Measurements from ENCODE around the gene RAP1GAP2. TPM values are rescaled to one million over a fixed set of nuclear protein-coding genes. Genes with fewer than 3 reads are reported as not detected.
A peak's percentile ranks its signal among the peaks of the same experiment; 100 is the strongest.
"Not testable (repeated sequence)": the region's sequence is repeated elsewhere in the genome, so short reads cannot be mapped to it uniquely, and the experiment has no call there.

RAP1GAP2 gene
- total RNA-seq, 4 donors from 2014 or later: 7.4 to 13.1 (median 10.7) TPM

DNA sequence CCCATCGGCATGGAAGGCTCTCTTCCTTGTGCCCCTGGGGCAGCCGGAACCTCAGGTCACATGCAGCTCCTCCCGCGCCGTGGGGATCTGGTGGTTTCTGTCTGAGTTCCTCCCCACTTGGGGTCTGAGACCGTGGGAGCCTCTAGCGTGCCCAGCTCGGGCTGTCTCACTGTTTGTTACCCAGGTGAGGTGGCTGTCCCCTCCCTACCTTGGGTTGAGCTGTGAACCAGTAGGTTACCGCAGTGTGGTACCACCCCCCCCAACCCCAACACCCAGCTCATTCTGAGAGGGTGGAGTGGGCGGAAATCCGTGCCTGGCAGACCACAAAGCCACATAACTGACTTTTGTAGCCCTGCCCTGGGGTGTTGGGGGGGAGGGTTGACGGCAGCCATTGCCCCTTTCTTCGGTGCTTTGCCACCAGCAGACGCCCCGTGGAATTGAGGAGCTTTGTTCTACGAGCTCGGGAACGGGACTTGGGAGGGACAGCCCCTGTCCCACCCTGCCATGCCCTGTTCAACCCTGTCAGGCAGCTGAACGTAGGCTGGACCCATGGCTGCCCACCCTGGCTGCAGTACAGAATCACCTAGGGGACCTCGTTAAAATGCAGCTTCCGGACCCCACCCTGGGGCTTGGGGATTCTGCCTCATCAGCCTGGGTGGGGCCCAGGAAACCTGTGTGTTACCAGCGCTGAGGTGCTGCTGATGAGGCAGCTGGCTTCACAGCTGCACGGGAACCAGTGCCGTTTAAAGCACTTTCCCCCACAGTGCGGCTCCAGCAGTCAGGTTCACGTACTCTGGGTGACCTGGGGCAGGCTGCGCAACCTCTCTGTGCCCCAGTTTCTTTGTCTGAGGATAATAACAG, 18.5 kb downstream of the RAP1GAP2 start:
- peak overlapping the region in 3 of 4 donors; percentile 1 to 17 (median 14) for H3K4me3 ChIP-seq
- no peaks in the 10 kb centered on the region for H3K9me3 ChIP-seq
- intact Hi-C loops (cut with DNase I): no loop called here
- no peak overlapping the region for H3K27ac ChIP-seq (replicated peaks in 1 of 4)
- no peak for DNase-seq (ENCODE audit: extremely low spot score)
- no peak for TF ChIP-seq POLR2AphosphoS5 (IDR thresholded peaks at IDR 0.05)
- no peak for TF ChIP-seq CTCF (IDR thresholded peaks at IDR 0.05)
- no peak for TF ChIP-seq EP300 (IDR thresholded peaks at IDR 0.05)
- H3K4me1 ChIP-seq: peaks cover 0 to 6% (median 0%) of the 10 kb centered on the region in 4 donors
- WGBS: 47% methylated on average over 13 of the region's 27 CpGs
- H3K27me3 ChIP-seq: peaks cover 0 to 16% (median 0%) of the 10 kb centered on the region in 4 donors
- no peaks in the 10 kb centered on the region for H3K36me3 ChIP-seq

- peaks cover 0 to 22% (median 0%) of the 10 kb centered on the region in 4 donors for H3K27me3 ChIP-seq
- no peak overlapping the region for H3K27ac ChIP-seq (replicated peaks in 1 of 4)
- no peak for TF ChIP-seq POLR2AphosphoS5 (IDR thresholded peaks at IDR 0.05)
- TF ChIP-seq POLR2A (IDR thresholded peaks at IDR 0.05; ENCODE audit: low read depth): no peak
- TF ChIP-seq EP300 (IDR thresholded peaks at IDR 0.05): no peak
- TF ChIP-seq CTCF (IDR thresholded peaks at IDR 0.05): no peak
- H3K9me3 ChIP-seq: no peaks in the 10 kb centered on the region
- H3K4me3 ChIP-seq: no peak overlapping the region
- DNase-seq (ENCODE audit: extremely low spot score): no peak
- peaks cover 0 to 6% (median 0%) of the 10 kb centered on the region in 4 donors for H3K4me1 ChIP-seq
- no peaks in the 10 kb centered on the region for H3K36me3 ChIP-seq
- WGBS: 71% methylated on average over 17 of the region's 17 CpGs
- intact Hi-C loops (cut with DNase I): no loop called here
Observed at GRCh38 chr17:2815781-2816185, 19.5 kb downstream of the RAP1GAP2 start.

DNA sequence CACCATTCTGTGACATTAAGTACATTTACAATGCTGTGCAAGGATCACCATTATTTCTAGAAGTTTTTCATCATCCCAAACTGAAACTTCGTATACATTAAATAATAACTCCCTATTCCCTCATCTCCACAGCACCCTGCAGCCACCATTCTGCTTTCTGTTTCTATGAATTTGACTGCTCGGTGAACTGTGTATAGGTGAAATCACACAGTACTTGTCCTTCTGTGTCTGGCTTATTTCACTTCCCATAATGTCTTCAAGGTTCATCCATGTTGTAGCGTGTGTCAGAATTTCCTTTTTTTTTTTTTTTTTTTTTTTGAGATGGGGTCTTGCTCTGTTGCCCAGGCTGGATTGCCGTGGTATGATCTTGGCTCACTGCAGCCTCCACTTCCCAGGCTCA, 20.4 kb downstream of the RAP1GAP2 start:
- intact Hi-C loops (cut with DNase I): no loop called here
- Histone ChIP-seq H3K27ac (replicated peaks in 1 of 4) (no peak overlapping the region), H3K4me1 (peaks cover 0 to 6% (median 0%) of the 10 kb centered on the region in 4 donors), H3K27me3 (peaks cover 0 to 22% (median 0%) of the 10 kb centered on the region in 4 donors), H3K4me3 (no peak overlapping the region), H3K9me3 (no peaks in the 10 kb centered on the region), H3K36me3 (no peaks in the 10 kb centered on the region)
- no peak for TF ChIP-seq EP300 (IDR thresholded peaks at IDR 0.05)
- TF ChIP-seq POLR2AphosphoS5 (IDR thresholded peaks at IDR 0.05): no peak
- no CpG with 5 or more reads among the region's 4 CpGs for WGBS
- DNase-seq (ENCODE audit: extremely low spot score): no peak

DNA sequence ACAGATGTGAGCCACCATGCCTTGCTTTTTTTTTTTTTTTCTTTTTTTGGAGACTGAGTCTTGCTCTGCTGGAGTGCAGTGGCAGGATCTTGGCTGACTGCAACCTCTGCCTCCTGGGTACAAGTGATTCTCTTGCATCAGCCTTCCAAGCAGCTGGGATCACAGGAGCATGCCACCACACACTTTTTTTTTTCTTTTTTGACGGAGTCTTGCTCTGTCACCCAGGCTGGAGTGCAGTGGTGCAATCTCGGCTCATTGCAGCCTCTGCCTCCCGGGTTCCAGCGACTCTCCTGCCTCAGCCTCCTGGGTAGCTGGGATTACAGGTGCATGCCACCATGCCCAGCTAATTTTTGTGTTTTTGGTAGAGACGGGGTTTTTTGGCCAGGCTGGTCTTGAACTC, 23.1 kb downstream of the RAP1GAP2 start:
- 82% methylated on average over 5 of the region's 5 CpGs for WGBS
- H3K27me3 ChIP-seq: peaks cover 0 to 34% (median 3%) of the 10 kb centered on the region in 4 donors
- H3K4me1 ChIP-seq; DNase-seq (ENCODE audit: extremely low spot score); H3K36me3 ChIP-seq; H3K27ac ChIP-seq (replicated peaks in 1 of 4); H3K4me3 ChIP-seq; H3K9me3 ChIP-seq; intact Hi-C loops (cut with DNase I): not testable (repeated sequence)

DNA sequence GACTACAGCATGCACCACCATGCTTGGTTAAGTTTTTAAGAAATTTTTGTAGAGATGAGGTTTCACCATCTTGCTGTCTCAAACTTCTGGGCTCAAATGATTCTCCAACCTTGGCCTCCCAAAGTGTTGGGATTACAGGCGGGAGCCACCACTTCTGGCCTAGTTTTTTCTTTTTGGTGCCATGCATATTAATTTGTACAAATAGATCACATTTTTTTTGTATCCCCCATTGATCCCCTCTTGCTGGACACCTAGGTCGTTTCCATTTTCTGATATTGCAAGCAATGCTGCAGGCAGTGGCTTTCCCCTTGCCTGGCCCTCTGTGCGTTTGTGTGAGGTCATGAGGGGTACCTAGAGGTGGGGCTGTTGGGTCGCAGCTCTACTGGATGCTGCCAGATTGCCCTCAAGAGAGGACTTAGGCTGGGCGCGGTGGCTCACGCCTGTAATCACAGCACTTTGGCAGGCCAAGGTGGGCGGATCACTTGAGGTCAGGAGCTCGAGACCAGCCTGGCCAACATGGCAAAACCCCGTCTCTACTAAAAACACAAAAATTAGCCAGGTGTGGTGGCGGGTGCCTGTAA, 23.8 kb downstream of the RAP1GAP2 start:
- 74% methylated on average over 8 of the region's 11 CpGs for WGBS
- Histone ChIP-seq H3K4me1 (no peaks in the 10 kb centered on the region), H3K27ac (replicated peaks in 1 of 4) (no peak overlapping the region), H3K27me3 (peaks cover 0 to 27% (median 3%) of the 10 kb centered on the region in 4 donors), H3K9me3 (no peaks in the 10 kb centered on the region), H3K4me3 (no peak overlapping the region), H3K36me3 (no peaks in the 10 kb centered on the region)
- intact Hi-C loops (cut with DNase I): no loop called here
- DNase-seq (ENCODE audit: extremely low spot score): no peak
- TF ChIP-seq POLR2AphosphoS5 (IDR thresholded peaks at IDR 0.05) (no peak), CTCF (IDR thresholded peaks at IDR 0.05) (no peak), EP300 (IDR thresholded peaks at IDR 0.05) (no peak), POLR2A (IDR thresholded peaks at IDR 0.05; ENCODE audit: low read depth) (no peak)

All from esophagus muscularis mucosa (tissue), 4 donors.